Left ventricle myocardium superior (tissue), 1 donor: ENCODE data around the gene KCNQ1. TPM values are rescaled to one million over a fixed set of nuclear protein-coding genes. Genes with fewer than 3 reads are reported as not detected.
A peak's percentile ranks its signal among the peaks of the same experiment; 100 is the strongest.

ENCODE experiments used
- ATAC-seq: fragments of 200-7000 bp; cut with Tn5 transposase; one replicate; pipeline ENCODE4 v1.9.1; 2020; ENCODE audit warnings: mild to moderate bottlenecking, moderate library complexity
- DNase-seq: peaks from one replicate; pipeline ENCODE4 v3.0.0-alpha.2; 2020
- intact Hi-C: fragments of 100-400 bp; cut with micrococcal nuclease; formaldehyde crosslinking; loops from one replicate; pipeline ENCODE4 v1.11.0; 2022
- total RNA-seq: library from RNA; stranded (reverse); fragmentation: NEBNext Ultra II Directional; extraction: Animal tissue kit (Norgen Biotek cat#: 25700); gene quantifications from one replicate; pipeline ENCODE4 v1.2.1, GENCODE V29; 2021
- donor health status: DM: no; HTN: yes; CAD: no; lungs with severe emphysema.

The KCNQ1 gene
- total RNA-seq, 1 donor from 2014 or later: 49.7 TPM

GRCh38 chr11:2743427-2744110 is 298.8 kb downstream of the KCNQ1 start:
- ATAC-seq (no peak), DNase-seq (no peak)
- intact Hi-C loops: no loop called here

DNA sequence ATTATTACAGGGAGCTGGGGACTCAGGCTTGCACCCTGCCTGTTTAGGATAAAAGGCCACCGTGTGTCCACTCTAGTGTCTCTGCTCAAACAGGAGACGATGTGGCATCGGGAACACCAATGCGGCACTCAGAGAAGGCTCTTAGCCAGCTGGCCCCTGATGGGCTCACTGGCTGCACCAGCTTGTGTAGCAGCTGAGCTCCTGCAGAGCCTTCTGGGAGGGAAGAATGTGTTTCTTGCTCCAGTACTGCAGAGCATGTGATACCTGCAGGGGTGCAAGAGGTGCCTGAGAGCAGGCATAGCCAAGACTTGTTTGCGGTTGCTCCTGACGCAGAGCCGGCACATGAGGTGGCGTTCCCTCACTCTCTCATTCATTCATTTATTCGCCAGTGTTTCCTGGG is 299.4 kb downstream of the KCNQ1 start:
- ATAC-seq (peak; percentile 32), DNase-seq (peak; percentile 41)
- intact Hi-C loops: no loop called here

DNA sequence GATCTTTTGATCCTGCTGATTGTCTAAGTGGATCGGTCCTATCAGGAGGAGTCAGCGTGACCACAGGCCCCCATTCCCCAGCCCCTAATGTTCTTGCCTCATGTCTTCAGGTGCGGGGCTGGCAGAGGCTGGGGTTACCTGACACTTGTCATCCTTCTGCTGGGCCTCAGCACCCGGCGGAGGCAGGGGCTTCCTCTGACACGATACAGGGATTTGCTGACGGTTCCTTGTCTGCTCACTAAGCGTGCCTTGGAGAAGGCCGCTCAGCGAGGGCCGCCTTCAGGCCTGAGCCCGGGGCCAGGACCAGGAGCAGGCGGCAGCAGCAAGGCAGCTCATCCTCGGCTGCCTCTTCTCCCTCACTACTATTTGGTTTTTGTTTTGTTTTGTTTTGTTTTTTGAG is 300.7 kb downstream of the KCNQ1 start:
- intact Hi-C loops: no loop called here
- DNase-seq (no peak), ATAC-seq (no peak)

- DNase-seq (peak; percentile 56), ATAC-seq (peak; percentile 17)
- intact Hi-C loops: no loop called here
Measured at GRCh38 chr11:2746401-2747247, 301.8 kb downstream of the KCNQ1 start.

DNA sequence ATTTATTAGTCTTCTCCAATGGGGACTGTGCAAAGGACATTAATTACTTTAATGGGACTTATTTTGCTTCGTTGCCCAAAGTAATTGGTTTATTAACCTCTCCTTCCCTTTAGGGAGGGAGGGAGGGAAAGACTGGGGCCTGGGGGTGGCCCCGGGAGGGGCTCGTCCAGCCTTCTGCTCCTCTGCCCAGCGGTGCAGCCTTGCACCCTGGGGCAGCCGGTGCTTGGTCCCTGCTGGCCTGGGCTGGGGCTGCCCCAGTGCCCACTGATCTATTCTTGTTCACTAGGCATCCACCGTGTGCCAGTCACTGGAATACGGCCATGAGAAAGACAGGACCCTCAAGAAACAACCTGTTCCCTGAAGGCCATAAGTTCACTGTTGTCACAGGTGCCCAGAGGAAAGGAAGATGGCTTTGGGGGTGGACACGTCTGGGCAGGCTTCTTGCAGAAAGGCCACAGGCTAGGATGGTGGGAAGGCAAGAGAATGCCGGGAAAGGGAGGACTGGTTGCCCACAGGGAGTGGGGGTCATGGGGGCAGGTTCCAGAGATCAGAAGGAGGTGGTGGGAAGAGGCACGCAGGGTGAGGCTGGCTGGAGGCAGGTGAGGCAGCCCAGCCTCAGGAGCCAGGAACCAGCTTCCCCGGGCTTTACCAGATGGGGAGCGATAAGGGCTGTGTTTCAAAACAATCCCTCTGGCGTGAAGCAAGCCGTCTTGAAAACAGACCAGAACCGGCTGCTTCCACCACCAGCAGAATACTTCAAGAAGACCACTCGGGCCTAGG is 302.6 kb downstream of the KCNQ1 start:
- intact Hi-C loops: no loop called here
- ATAC-seq (no peak), DNase-seq (no peak)

DNA sequence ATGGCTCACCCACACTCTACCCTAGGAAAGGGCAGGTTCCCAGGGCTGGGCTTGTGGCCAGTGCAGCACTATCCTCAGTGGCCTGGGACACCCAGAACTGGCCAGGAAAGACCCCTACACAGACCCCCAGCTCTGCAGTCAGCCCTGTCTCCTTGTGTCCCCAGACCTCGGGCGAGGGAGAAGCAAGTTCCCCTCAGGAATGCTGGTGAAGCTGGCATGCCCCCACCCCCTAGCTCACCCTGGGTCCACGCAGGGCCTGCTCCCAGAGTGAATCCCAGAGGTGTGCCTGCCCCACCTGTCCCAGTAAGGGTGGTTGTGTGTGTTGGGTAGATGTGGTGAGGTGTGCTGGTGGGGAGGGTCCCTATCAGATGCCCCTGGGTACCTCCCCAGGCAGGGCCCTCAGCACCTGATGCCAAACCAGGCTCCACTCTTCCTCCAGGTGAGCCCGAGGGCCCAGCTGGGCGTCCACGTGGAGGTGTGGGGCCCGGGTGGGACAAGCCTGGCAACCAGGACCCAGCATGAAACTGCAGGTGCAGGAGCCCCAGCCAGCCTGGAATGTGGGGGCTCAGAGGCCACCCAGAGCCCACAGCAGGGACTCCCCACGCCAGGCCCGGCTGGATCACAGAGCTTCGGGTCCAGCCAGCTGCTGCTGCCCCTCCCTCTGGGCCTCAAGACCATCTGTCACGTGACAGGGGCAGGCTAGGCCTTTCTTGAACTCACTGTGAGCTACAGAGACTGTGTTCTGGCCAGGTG is 303.4 kb downstream of the KCNQ1 start:
- ATAC-seq (no peak), DNase-seq (no peak)
- intact Hi-C loops: no loop called here

DNA sequence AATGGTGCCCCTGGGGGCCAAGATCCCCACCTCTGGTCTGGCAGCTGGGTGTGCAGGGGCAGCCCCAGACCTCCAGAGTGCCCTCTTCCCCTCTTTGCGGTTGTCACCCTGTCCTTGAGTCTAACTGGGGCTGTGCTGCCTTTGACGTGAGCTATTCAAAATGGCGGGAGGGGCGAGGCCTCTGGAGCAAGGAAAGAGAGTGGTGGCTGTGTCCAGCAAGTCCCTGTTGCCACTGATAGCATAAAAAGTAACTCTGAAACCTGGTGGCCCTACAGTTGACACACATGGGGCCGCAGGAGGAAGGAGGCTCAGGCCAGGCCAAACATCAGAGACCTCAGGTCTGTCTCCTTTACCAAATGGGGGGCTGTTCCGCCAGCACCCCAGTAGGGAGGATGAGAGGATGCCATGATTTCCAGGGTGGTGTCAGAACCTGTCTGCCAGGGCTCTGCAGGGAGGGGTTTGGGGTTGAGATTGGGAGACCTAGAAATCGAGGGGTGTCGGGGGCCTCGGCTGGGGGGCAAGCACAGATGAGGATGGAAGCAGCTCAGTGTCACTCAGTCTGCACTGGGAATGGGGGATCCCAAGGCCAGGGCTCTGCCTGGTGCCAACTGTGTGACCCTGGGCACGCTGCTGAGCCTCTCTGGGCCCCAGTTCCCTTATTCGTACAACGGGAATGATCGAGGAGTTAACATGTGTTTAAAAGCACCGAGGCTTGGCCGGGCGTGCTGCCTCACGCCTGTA is 304.2 kb downstream of the KCNQ1 start:
- DNase-seq (no peak), ATAC-seq (no peak)
- intact Hi-C loops: no loop called here

DNA sequence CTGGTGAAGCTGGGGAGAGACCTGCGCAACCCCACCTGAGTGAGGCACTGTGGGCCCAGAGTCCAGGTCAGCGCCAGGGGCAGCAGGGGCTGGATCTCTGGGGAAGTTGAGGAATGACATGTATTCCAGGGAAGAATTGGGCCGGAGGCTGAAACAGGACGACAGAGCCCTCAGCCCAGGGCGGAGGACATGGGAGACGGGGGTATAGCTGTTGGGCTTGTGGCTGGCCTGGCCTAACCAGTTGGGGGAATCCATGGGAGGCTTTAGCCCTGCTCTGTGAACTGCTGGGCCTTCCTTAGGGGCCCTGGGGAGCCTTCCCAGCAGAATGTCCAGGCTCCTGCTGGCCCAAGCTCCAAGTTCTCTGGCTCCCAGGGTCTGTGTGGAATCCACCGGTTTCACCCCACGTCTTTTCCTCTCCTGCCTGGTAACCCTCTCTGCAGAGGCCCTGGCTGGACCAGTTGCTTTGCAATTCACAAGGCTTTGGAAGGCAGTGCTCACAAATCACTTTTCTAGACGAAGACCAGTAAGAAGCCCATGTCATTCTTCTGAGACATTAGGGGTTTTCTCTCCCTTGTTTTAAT is 305.4 kb downstream of the KCNQ1 start:
- no peak for ATAC-seq
- no peak for DNase-seq
- intact Hi-C loops: no loop called here

- no peak for ATAC-seq
- intact Hi-C loops: no loop called here
- DNase-seq: peak; percentile 37
Measured at GRCh38 chr11:2750682-2751522, 306.1 kb downstream of the KCNQ1 start.

GRCh38 chr11:2751523-2752203 is 306.9 kb downstream of the KCNQ1 start:
- intact Hi-C loops: no loop called here
- ATAC-seq (no peak), DNase-seq (no peak)

DNA sequence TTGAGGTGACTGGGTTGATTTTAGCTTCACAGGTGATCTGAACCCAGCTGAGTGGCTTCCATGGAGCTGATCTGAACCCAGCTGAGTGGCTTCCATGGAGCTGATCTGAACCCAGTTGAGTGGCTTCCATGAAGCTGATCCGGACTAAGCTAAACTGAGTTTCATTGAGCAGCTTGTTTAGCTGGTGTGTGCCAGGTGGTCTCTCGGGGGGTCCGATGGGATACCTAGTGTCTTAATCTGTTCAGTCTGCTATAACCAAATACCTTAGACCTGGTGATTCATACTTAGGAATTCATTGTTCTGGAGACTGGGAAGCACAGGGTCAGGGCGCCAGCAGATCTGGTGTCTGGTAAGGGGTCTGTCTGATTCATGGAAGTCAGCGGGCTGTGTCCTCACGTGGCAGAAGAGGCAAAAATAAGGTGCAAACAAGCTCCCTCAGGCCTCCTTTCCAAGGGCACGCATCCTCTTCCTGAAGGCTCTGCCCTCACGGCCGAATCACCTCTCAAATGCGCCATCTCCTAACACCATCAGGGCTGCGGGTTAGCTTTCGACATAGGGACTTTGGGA is 307.5 kb downstream of the KCNQ1 start:
- no peak for ATAC-seq
- intact Hi-C loops: no loop called here

GRCh38 chr11:2752923-2753322 is 308.1 kb downstream of the KCNQ1 start:
- ATAC-seq (no peak), DNase-seq (no peak)
- intact Hi-C loops: no loop called here

More for the DNA sequence above, 307.5 kb downstream of the KCNQ1 start:
- no peak for DNase-seq

GRCh38 chr11:2754008-2754407 is 309.2 kb downstream of the KCNQ1 start:
- ATAC-seq (no peak), DNase-seq (no peak)
- intact Hi-C loops: no loop called here

DNA sequence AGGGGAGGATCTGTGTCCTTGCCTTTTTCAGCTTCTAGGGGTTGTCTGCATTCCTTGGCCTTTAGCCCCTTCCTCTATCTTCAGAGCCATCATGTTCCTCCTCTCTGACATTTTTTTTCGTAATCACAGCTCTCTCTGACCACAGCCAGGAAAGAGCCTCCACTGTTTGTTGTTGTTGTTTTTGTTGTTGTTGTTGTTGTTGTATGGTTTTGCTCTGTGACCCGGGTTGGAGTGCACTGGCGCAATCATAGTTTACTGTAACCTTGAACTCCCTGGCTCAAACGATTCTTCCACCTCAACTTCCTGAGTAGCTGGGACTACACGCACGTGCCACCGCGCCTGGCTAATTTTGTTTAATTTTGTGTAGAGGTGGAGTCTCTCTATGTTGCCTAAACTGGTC is 310.3 kb downstream of the KCNQ1 start:
- intact Hi-C loops: no loop called here
- ATAC-seq (no peak), DNase-seq (no peak)

- DNase-seq (no peak), ATAC-seq (no peak)
- intact Hi-C loops: no loop called here
Measured at GRCh38 chr11:2758751-2759150, 313.9 kb downstream of the KCNQ1 start.
